CD4-positive, alpha-beta T cell (primary cell): Measurements from ENCODE around the gene CDYL2. TPM values are rescaled to one million over a fixed set of nuclear protein-coding genes. Genes with fewer than 3 reads are reported as not detected.

Source experiments
- ATAC-seq: fragments of 200-7000 bp; cut with Tn5 transposase; one replicate; pipeline ENCODE4 v1.10.0; 2022; ENCODE audit warnings: mild to moderate bottlenecking; ENCODE audit not compliant: poor library complexity
- CTCF ChIA-PET: fragments of 350-600 bp; sonication (Branson Sonifier 250); formaldehyde crosslinking; loops from one replicate; lab custom pipeline; 2021; ENCODE audit warnings: antibody characterized with exemption, inconsistent platforms; lab: Charles Lee
- POLR2A ChIA-PET: fragments of 350-600 bp; sonication (Branson Sonifier 250); formaldehyde crosslinking; loops from one replicate; lab custom pipeline; 2021; ENCODE audit warnings: antibody characterized with exemption, inconsistent platforms; lab: Charles Lee
- DNase-seq, 14 experiments: peaks; one replicate each; pipeline ENCODE4 v3.0.0-alpha.2; 2013 to 2020; ENCODE audit warnings: mixed read lengths in 2 of 14
- H3K27ac ChIP-seq, 2 donors: one replicate each; pipeline versions ENCODE4 v1.5.1 to v1.7.0; 2013; ENCODE audit warnings: low read length in 2 of 2, low read depth in 1 of 2, mild to moderate bottlenecking in 1 of 2
- H3K27me3 ChIP-seq, 2 experiments: 1 replicate in 1 of 2; 2 replicates in 1 of 2; pipeline versions ENCODE4 v1.6.1 to v1.7.0; 2013; ENCODE audit warnings: low read length in 2 of 2, control low read depth in 1 of 2, mild to moderate bottlenecking in 1 of 2, moderate library complexity in 1 of 2; ENCODE audit not compliant: insufficient read depth in 2 of 2, control insufficient read depth in 1 of 2
- H3K36me3 ChIP-seq: one replicate; pipeline ENCODE4 v1.6.1; 2013; ENCODE audit warnings: low read length, control low read depth; ENCODE audit not compliant: insufficient read depth
- H3K4me1 ChIP-seq: one replicate; pipeline ENCODE4 v1.6.1; 2013; ENCODE audit warnings: low read length, control low read depth; ENCODE audit not compliant: insufficient read depth
- H3K4me3 ChIP-seq: one replicate; pipeline ENCODE4 v1.5.1; 2013; ENCODE audit warnings: mild to moderate bottlenecking, low read length, moderate library complexity
- H3K9me3 ChIP-seq, 2 experiments: 1 replicate in 1 of 2; 2 replicates in 1 of 2; pipeline versions ENCODE4 v1.6.1 to v1.7.0; 2013; ENCODE audit warnings: low read length in 2 of 2, mild to moderate bottlenecking in 2 of 2, control low read depth in 1 of 2, moderate library complexity in 1 of 2; ENCODE audit not compliant: control insufficient read depth in 1 of 2, insufficient read depth in 1 of 2
- H3K27ac Mint-ChIP-seq: one replicate; pipeline ENCODE4 v1.8.0; 2020; ENCODE audit warnings: mixed read lengths
- H3K27me3 Mint-ChIP-seq: one replicate; pipeline ENCODE4 v1.8.0; 2021; ENCODE audit warnings: mixed read lengths
- H3K36me3 Mint-ChIP-seq: one replicate; pipeline ENCODE4 v1.8.0; 2021; ENCODE audit warnings: low read depth, mixed read lengths
- H3K4me1 Mint-ChIP-seq: one replicate; pipeline ENCODE4 v1.8.0; 2021; ENCODE audit warnings: low read depth, mixed read lengths
- H3K4me3 Mint-ChIP-seq: one replicate; pipeline ENCODE4 v1.8.0; 2020; ENCODE audit warnings: mild to moderate bottlenecking, mixed read lengths
- H3K9me3 Mint-ChIP-seq: one replicate; pipeline ENCODE4 v1.8.0; 2020; ENCODE audit warnings: mixed read lengths
- intact Hi-C, 2 experiments: fragments of 100-400 bp; cut with DNase I in 1 of 2; cut with micrococcal nuclease in 1 of 2; formaldehyde crosslinking; loops; one replicate each; pipeline versions ENCODE4 v1.15.1 to v1.9.0; 2023 to 2025; cut with DNase I, micrococcal nuclease
- total RNA-seq, 174 experiments: library from RNA in 2 of 174; stranded (reverse) in 2 of 174; gene quantifications; one replicate each; pipeline ENCODE4 v1.2.3 and lab custom pipeline; 2021 to 2026
- TF ChIP-seq, protein P1 (sequence below): fragments of 200-600 bp; IDR thresholded peaks from one replicate; pipeline ENCODE4 v1.8.0; 2022; ENCODE audit warnings: antibody characterized with exemption, mild to moderate bottlenecking

The CDYL2 gene
- total RNA-seq, 2 experiments from 2014 or later = 14.3 to 15.8 TPM

DNA sequence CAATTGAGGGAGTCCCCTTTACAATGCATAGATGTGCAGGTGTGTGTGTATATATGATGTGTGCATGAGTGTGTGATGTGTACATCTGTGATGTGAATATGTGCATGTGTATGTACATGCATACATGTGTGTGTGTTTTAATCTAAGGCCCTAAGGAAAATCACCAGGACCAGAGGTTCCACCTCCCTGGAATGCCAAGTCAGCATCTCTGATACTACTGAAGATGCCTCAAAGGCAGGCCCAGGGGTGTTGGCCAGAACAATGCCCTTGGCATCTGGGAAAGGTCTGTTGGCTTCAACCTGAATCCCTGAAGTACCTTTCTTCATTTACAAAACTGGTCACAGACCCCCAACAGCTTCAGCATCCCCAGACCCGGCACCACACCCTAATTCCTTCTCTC is 129.5 kb downstream of the CDYL2 start:
- H3K27ac Mint-ChIP-seq = no peak overlapping the region
- H3K9me3 Mint-ChIP-seq = peaks cover 2% of the 10 kb centered on the region
- POLR2A ChIA-PET = no interaction called here
- no peaks in the 10 kb centered on the region for H3K36me3 ChIP-seq
- peaks cover 0 to 7% of the 10 kb centered on the region in 2 experiments for H3K9me3 ChIP-seq
- peaks cover 3% of the 10 kb centered on the region for H3K4me1 ChIP-seq
- intact Hi-C loops = no loop called here
- no peak overlapping the region for H3K4me3 Mint-ChIP-seq
- H3K4me1 Mint-ChIP-seq = no peaks in the 10 kb centered on the region
- ATAC-seq (no peak), DNase-seq (no peak)
- no peaks in the 10 kb centered on the region for H3K27me3 ChIP-seq
- CTCF ChIA-PET = no interaction called here
- H3K36me3 Mint-ChIP-seq = peaks cover 18% of the 10 kb centered on the region
- H3K27me3 Mint-ChIP-seq = no peaks in the 10 kb centered on the region
- no peak overlapping the region for H3K27ac ChIP-seq
- H3K4me3 ChIP-seq = no peak overlapping the region
- TF ChIP-seq, protein P1, sequence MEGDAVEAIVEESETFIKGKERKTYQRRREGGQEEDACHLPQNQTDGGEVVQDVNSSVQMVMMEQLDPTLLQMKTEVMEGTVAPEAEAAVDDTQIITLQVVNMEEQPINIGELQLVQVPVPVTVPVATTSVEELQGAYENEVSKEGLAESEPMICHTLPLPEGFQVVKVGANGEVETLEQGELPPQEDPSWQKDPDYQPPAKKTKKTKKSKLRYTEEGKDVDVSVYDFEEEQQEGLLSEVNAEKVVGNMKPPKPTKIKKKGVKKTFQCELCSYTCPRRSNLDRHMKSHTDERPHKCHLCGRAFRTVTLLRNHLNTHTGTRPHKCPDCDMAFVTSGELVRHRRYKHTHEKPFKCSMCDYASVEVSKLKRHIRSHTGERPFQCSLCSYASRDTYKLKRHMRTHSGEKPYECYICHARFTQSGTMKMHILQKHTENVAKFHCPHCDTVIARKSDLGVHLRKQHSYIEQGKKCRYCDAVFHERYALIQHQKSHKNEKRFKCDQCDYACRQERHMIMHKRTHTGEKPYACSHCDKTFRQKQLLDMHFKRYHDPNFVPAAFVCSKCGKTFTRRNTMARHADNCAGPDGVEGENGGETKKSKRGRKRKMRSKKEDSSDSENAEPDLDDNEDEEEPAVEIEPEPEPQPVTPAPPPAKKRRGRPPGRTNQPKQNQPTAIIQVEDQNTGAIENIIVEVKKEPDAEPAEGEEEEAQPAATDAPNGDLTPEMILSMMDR = no peak

DNA sequence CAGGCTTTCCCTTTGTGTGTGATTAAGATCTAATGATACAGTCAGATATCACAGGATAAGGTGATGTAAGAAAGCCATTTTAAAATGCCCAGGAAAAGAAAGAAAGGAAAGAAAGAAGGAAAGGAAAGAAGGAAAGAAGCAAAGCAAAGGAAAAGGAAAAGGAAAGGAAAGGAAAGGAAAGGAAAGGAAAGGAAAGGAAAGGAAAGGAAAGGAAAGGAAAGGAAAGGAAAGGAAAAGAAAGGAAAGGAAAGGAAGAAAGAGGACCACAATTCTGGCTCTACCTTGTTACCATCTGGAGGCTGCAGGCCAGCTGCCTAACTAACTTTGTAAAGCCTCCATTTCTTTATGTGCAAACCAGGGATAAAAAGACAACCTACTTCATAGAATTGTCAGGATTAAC is 132.0 kb downstream of the CDYL2 start:
- DNase-seq (no peak), ATAC-seq (no peak)
- intact Hi-C loops = no loop called here
- Mint-ChIP-seq H3K27ac (no peak overlapping the region), H3K36me3 (peaks cover 11% of the 10 kb centered on the region), H3K4me3 (no peak overlapping the region), H3K9me3 (no peaks in the 10 kb centered on the region), H3K4me1 (no peaks in the 10 kb centered on the region), H3K27me3 (no peaks in the 10 kb centered on the region)
- POLR2A ChIA-PET = no interaction called here
- CTCF ChIA-PET = no interaction called here
- H3K9me3 ChIP-seq = peaks cover 0 to 12% of the 10 kb centered on the region in 2 experiments
- H3K27ac ChIP-seq = no peak overlapping the region
- TF ChIP-seq, protein P1 = no peak
- no peak overlapping the region for H3K4me3 ChIP-seq
- H3K36me3 ChIP-seq = no peaks in the 10 kb centered on the region
- H3K4me1 ChIP-seq = peaks cover 3% of the 10 kb centered on the region
- no peaks in the 10 kb centered on the region for H3K27me3 ChIP-seq

DNA sequence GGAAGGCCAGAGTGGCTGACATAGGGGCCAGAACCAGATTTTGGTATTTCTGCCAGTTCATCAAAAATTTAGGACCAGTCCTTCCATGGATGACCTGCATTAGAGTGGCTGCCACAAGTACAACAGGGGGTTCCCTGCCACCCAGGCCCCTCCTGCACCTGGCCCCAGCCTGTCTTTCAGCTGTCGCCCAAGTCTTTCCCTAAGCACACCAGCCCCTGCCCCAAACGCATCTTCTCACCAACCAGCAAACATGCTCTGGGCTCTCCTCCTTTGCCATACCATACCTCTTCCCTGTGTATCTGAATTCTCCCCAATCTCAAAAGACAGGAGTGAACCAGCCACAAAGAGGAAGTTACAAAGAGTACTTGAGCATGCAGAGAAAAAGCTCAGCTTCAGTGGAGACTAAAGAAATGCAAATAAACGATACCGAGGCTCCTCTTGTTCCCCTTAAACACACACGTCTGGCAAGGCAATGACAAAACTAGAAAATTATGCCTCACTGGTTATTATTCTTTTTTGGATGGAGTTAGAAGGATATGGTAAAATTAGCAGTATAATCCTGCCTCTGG is 133.0 kb downstream of the CDYL2 start:
- H3K27ac Mint-ChIP-seq = no peak overlapping the region
- TF ChIP-seq, protein P1 = no peak
- POLR2A ChIA-PET = no interaction called here
- H3K9me3 Mint-ChIP-seq = no peaks in the 10 kb centered on the region
- intact Hi-C loops = no loop called here
- H3K36me3 ChIP-seq = no peaks in the 10 kb centered on the region
- H3K4me3 ChIP-seq = no peak overlapping the region
- H3K4me3 Mint-ChIP-seq = no peak overlapping the region
- no peak for DNase-seq
- no peaks in the 10 kb centered on the region for H3K4me1 Mint-ChIP-seq
- H3K27ac ChIP-seq = no peak overlapping the region
- H3K9me3 ChIP-seq = peaks cover 0 to 12% of the 10 kb centered on the region in 2 experiments
- H3K27me3 Mint-ChIP-seq = no peaks in the 10 kb centered on the region
- no peaks in the 10 kb centered on the region for H3K27me3 ChIP-seq
- CTCF ChIA-PET = no interaction called here
- H3K36me3 Mint-ChIP-seq = peaks cover 11% of the 10 kb centered on the region
- H3K4me1 ChIP-seq = peaks cover 3% of the 10 kb centered on the region
- no peak for ATAC-seq
